Mesenchymal stem cell (in vitro differentiated cells and primary cell): ENCODE results near the gene GALNT10.

Experiments used
- DNase-seq: peaks from one replicate; pipeline ENCODE4 v3.0.0-alpha.2; 2013
- H2AFZ ChIP-seq: one replicate; pipeline ENCODE4 v1.6.1; 2013; ENCODE audit warnings: low read depth, mild to moderate bottlenecking, control low read depth, inconsistent platforms, low read length, moderate library complexity
- H2AK5ac ChIP-seq: 2 replicates; pipeline ENCODE4 v1.6.1; 2013; ENCODE audit warnings: low read length, moderate library complexity, mild to moderate bottlenecking, inconsistent platforms; ENCODE audit not compliant: severe bottlenecking
- H2BK120ac ChIP-seq: one replicate; pipeline ENCODE4 v1.6.1; 2013; ENCODE audit warnings: low read depth, mild to moderate bottlenecking, inconsistent platforms, low read length, moderate library complexity
- H2BK12ac ChIP-seq, 2 experiments: one replicate each; pipeline ENCODE4 v1.6.1; 2013; ENCODE audit warnings: inconsistent platforms in 2 of 2, low read length in 2 of 2, mild to moderate bottlenecking in 2 of 2, moderate library complexity in 2 of 2, control low read depth in 1 of 2
- H2BK15ac ChIP-seq: one replicate; pipeline ENCODE4 v1.6.1; 2013; ENCODE audit warnings: mild to moderate bottlenecking, low read depth, inconsistent platforms; ENCODE audit not compliant: poor library complexity, severe bottlenecking
- H2BK5ac ChIP-seq: 2 replicates; pipeline ENCODE4 v1.6.1; 2013; ENCODE audit warnings: low read depth, mild to moderate bottlenecking, low read length, control low read depth, inconsistent platforms; ENCODE audit not compliant: poor library complexity, severe bottlenecking
- H3K14ac ChIP-seq, 2 experiments: one replicate each; pipeline ENCODE4 v1.6.1; 2013; ENCODE audit warnings: inconsistent platforms in 2 of 2, low read length in 2 of 2, control low read depth in 1 of 2, mild to moderate bottlenecking in 1 of 2, moderate library complexity in 1 of 2
- H3K18ac ChIP-seq, 2 experiments: one replicate each; pipeline ENCODE4 v1.6.1; 2013; ENCODE audit warnings: inconsistent platforms in 2 of 2, low read length in 2 of 2, control low read depth in 1 of 2, low read depth in 1 of 2, mild to moderate bottlenecking in 1 of 2
- H3K23ac ChIP-seq, 2 experiments: one replicate each; pipeline ENCODE4 v1.6.1; 2013; ENCODE audit warnings: inconsistent platforms in 2 of 2, low read length in 2 of 2, mild to moderate bottlenecking in 2 of 2, moderate library complexity in 2 of 2, control low read depth in 1 of 2
- H3K27ac ChIP-seq: 2 replicates; pipeline ENCODE4 v1.5.1; 2013; ENCODE audit warnings: mild to moderate bottlenecking, moderate library complexity, low read length, control low read depth, inconsistent platforms; ENCODE audit not compliant: poor library complexity, severe bottlenecking
- H3K27me3 ChIP-seq, 2 experiments: 2 replicates each; pipeline versions ENCODE4 v1.6.1 to v1.7.0; 2013; ENCODE audit warnings: low read length in 2 of 2, mild to moderate bottlenecking in 2 of 2, moderate library complexity in 2 of 2, control low read depth in 1 of 2, inconsistent platforms in 1 of 2; ENCODE audit not compliant: control insufficient read depth in 1 of 2, insufficient read depth in 1 of 2
- H3K36me3 ChIP-seq, 2 experiments: 2 replicates each; pipeline versions ENCODE4 v1.6.1 to v1.7.0; 2013; ENCODE audit warnings: low read length in 2 of 2, control low read depth in 1 of 2, inconsistent platforms in 1 of 2, low read depth in 1 of 2, mild to moderate bottlenecking in 1 of 2; ENCODE audit not compliant: insufficient read depth in 2 of 2, control insufficient read depth in 1 of 2
- H3K4ac ChIP-seq, 2 experiments: one replicate each; pipeline ENCODE4 v1.6.1; 2013; ENCODE audit warnings: inconsistent platforms in 2 of 2, low read length in 2 of 2, mild to moderate bottlenecking in 2 of 2, moderate library complexity in 2 of 2, control low read depth in 1 of 2, low read depth in 1 of 2
- H3K4me1 ChIP-seq: 2 replicates; pipeline ENCODE4 v1.6.1; 2013; ENCODE audit warnings: low read depth, low read length, control low read depth; ENCODE audit not compliant: control insufficient read depth, insufficient read depth
- H3K4me2 ChIP-seq: 2 replicates; pipeline ENCODE4 v1.6.1; 2013; ENCODE audit warnings: low read length, mild to moderate bottlenecking, inconsistent platforms; ENCODE audit not compliant: poor library complexity, severe bottlenecking
- H3K4me3 ChIP-seq, 2 experiments: 2 replicates each; pipeline versions ENCODE4 v1.5.1 to v1.7.0; 2013; ENCODE audit warnings: low read length in 2 of 2, mild to moderate bottlenecking in 2 of 2, control low read depth in 1 of 2, low read depth in 1 of 2; ENCODE audit not compliant: insufficient read depth in 1 of 2
- H3K79me1 ChIP-seq: replicated peaks from 2 replicates; pipeline ENCODE4 v1.6.1; 2013; ENCODE audit warnings: mild to moderate bottlenecking, control low read depth, low read length, inconsistent platforms; ENCODE audit not compliant: poor library complexity, severe bottlenecking
- H3K9ac ChIP-seq: 2 replicates; pipeline ENCODE4 v1.7.0; 2013; ENCODE audit warnings: mild to moderate bottlenecking, low read length, moderate library complexity
- H3K9me3 ChIP-seq: 2 replicates; pipeline ENCODE4 v1.7.0; 2013; ENCODE audit warnings: mild to moderate bottlenecking, low read length; ENCODE audit not compliant: control insufficient read depth
- H4K8ac ChIP-seq: one replicate; pipeline ENCODE4 v1.6.1; 2013; ENCODE audit warnings: inconsistent platforms, mild to moderate bottlenecking, low read length, moderate library complexity
- H4K91ac ChIP-seq: one replicate; pipeline ENCODE4 v1.6.1; 2013; ENCODE audit warnings: mild to moderate bottlenecking, low read length, inconsistent platforms
- WGBS: methylation state at CpG from one replicate; pipeline ENCODE4 v1.1.7; 2013; ENCODE audit warnings: mixed read lengths; 5-methylcytosine and 5-hydroxymethylcytosine counted together

The GALNT10 gene

DNA sequence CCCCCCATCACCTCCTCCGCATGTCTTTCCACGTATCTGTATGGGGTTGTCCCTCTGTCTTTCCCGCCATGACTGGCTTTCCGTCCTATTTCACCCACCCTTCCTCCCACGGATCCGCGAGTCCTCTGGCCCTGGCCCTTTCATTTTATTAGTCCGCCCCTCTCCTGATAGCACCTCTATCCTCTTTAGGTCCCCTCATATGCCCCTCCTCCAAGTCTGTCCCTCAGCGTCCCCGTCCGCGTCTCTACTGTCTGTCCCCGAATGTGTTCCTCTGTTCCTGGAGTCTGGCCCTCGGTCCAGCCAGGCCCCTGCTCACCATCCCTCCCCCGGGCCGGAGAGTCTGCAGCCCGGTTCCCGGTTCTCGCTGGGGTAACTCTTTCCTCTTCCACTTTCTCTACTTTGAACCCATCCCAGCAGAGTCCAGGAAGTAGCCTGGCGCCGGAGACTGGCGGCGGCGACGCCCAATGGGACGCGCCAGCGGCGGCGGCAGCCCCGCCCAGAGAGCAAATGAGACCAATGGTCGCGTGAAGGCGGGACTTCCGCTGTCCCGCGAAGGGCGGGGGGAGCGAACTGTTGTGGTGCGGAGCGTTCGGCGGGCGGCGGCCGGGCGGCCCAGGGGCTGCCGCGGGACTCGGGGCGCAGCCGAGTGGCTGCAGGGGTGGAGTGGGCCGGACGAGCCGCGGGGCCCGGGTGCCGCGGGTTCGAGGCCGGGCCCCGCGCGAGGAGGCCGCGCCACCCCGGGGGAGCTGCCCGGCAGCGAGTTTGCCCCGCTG lies 255.1 kb downstream of the GALNT10 start, which contains the start of gene SAP30L:
Gene SAP30L, plus strand, starts transcription at position 576 of the 773 bp plus-strand sequence. CDS start 608 bp downstream, outside the sequence.
- H3K23ac ChIP-seq: peak within 1 kb of the TSS in 1 of 2 experiments; percentile 85
- peak within 1 kb of the TSS; percentile 42 for H2BK120ac ChIP-seq
- DNase-seq: peak; percentile 95
- H3K4me1 ChIP-seq: peaks cover 6% of the 10 kb centered on the region
- H2AK5ac ChIP-seq: no peak within 1 kb of the TSS
- H4K8ac ChIP-seq: peak within 1 kb of the TSS; percentile 76
- peak within 1 kb of the TSS; percentile 92 for H3K9ac ChIP-seq
- H3K27me3 ChIP-seq: no peaks in the 10 kb centered on the region
- peak within 1 kb of the TSS; percentile 94 for H3K4me2 ChIP-seq
- peak within 1 kb of the TSS; percentile 98 for H2AFZ ChIP-seq
- peak within 1 kb of the TSS; percentile 90 to 97 for H3K4me3 ChIP-seq
- H2BK15ac ChIP-seq: peak within 1 kb of the TSS; percentile 45
- H3K36me3 ChIP-seq: peaks cover 5 to 30% of the 10 kb centered on the region in 2 experiments
- H4K91ac ChIP-seq: peak within 1 kb of the TSS; percentile 43
- under 1% methylated on average over 52 of the region's 70 CpGs for WGBS
- H3K4ac ChIP-seq: peak within 1 kb of the TSS in 1 of 2 experiments; percentile 86
- H2BK12ac ChIP-seq: peak within 1 kb of the TSS; percentile 18 to 23
- H3K27ac ChIP-seq: peak within 1 kb of the TSS; percentile 69
- peak within 1 kb of the TSS; percentile 14 to 94 for H3K18ac ChIP-seq
- H2BK5ac ChIP-seq: peak within 1 kb of the TSS; percentile 51
- H3K9me3 ChIP-seq: no peaks in the 10 kb centered on the region
- H3K79me1 ChIP-seq: peaks cover 25% of the 10 kb centered on the region
- peak within 1 kb of the TSS in 1 of 2 experiments; percentile 87 for H3K14ac ChIP-seq

DNA sequence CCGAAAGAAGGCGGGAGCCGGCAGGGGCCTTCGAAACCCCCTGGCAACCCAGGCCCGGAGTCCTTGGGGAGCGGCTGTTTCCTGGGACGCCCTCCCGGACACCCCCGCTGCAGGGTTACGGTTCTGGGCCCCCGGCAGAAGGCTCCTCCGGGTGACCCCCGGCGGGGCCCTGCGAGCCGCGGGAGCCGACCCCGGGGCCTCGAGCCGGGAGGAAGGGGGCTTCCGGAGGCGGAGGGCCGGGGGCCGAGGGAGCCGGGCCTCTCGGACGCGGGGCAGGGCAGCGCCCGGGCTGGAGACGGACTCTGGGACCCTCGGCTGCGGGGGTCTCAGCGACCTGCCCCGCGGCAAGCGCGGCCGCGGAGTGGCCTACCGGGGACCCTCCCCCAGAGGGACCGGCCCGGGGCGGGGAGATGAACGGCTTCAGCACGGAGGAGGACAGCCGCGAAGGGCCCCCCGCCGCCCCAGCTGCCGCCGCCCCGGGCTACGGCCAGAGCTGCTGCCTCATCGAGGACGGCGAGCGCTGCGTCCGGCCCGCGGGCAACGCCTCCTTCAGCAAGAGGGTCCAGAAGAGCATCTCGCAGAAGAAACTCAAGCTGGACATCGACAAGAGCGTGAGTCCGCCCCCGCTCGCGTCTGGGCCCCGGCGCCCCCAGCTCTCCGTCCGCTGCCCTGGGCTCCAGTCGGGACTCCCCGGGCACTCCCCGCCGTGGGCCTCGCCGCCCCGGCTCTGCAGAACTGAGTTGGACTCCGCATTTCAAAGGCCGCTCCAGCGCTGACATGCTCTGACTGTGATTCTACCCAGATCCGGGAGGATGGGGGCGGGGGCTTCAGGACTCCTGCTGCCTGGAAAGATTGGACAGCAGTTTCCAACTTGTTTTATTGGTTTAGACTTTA lies 255.9 kb downstream of the GALNT10 start:
- H3K36me3 ChIP-seq: peaks cover 4 to 30% of the 10 kb centered on the region in 2 experiments
- no peak overlapping the region for H2BK12ac ChIP-seq
- peak overlapping the region; percentile 51 for H2BK5ac ChIP-seq
- peak overlapping the region; percentile 84 for H3K9ac ChIP-seq
- peaks cover 30% of the 10 kb centered on the region for H3K79me1 ChIP-seq
- peak overlapping the region in 1 of 2 experiments; percentile 59 for H3K4ac ChIP-seq
- peak; percentile 83 for DNase-seq
- H3K4me2 ChIP-seq: peak overlapping the region; percentile 81
- no peak overlapping the region for H4K8ac ChIP-seq
- peak overlapping the region; percentile 76 for H2AFZ ChIP-seq
- H3K4me1 ChIP-seq: peaks cover 6% of the 10 kb centered on the region
- H3K9me3 ChIP-seq: no peaks in the 10 kb centered on the region
- H3K23ac ChIP-seq: peak overlapping the region in 1 of 2 experiments; percentile 9
- H4K91ac ChIP-seq: no peak overlapping the region
- peak overlapping the region; percentile 45 for H2BK15ac ChIP-seq
- peak overlapping the region; percentile 42 for H2BK120ac ChIP-seq
- H2AK5ac ChIP-seq: no peak overlapping the region
- H3K27me3 ChIP-seq: no peaks in the 10 kb centered on the region
- peak overlapping the region in 1 of 2 experiments; percentile 63 for H3K18ac ChIP-seq
- H3K14ac ChIP-seq: no peak overlapping the region
- H3K4me3 ChIP-seq: peak overlapping the region; percentile 84 to 97
- 1% methylated on average over 66 of the region's 87 CpGs for WGBS
- peak overlapping the region; percentile 22 for H3K27ac ChIP-seq

DNA sequence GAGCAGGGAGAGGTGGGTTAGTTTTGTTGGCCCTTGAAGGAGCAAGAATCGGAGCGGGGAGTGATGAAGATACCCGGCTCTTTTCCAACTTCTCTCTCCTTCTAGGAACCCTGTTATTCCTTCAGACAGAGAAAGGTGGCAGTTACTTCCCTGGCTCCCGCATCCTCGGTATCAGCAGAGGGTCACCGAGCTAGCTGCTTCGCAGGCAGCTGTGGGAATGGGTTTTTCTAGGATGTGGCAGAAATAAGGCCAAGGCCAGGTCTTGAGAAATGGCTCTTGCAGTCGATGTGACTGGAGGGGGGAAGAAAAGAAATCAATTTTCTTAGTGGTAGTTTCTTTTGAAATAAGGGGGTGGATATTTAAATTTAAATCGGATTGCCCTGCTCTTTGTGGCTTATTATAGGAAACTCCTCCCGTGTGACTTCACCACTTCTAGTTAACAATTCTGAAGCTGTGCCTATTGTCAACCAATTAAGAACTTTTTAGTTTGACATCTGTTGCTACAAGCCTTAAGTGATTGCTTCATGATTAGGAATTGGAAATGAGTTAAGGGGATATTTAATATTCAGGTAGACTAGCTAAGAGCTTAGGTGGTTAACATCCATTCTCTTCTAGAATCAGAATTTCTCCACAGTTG lies 256.7 kb downstream of the GALNT10 start:
- no peak overlapping the region for H2BK120ac ChIP-seq
- no peak for DNase-seq
- H3K18ac ChIP-seq: no peak overlapping the region
- peaks cover 6% of the 10 kb centered on the region for H3K4me1 ChIP-seq
- H2AK5ac ChIP-seq: no peak overlapping the region
- no peak overlapping the region for H2AFZ ChIP-seq
- no peak overlapping the region for H2BK5ac ChIP-seq
- H3K23ac ChIP-seq: no peak overlapping the region
- H4K8ac ChIP-seq: no peak overlapping the region
- H2BK15ac ChIP-seq: no peak overlapping the region
- peaks cover 5 to 30% of the 10 kb centered on the region in 2 experiments for H3K36me3 ChIP-seq
- H3K9ac ChIP-seq: peak overlapping the region; percentile 84
- peaks cover 32% of the 10 kb centered on the region for H3K79me1 ChIP-seq
- no peak overlapping the region for H4K91ac ChIP-seq
- H3K27me3 ChIP-seq: no peaks in the 10 kb centered on the region
- no peak overlapping the region for H3K4ac ChIP-seq
- H2BK12ac ChIP-seq: no peak overlapping the region
- WGBS: 4% methylated on average over 9 of the region's 10 CpGs
- H3K27ac ChIP-seq: peak overlapping the region; percentile 22
- no peaks in the 10 kb centered on the region for H3K9me3 ChIP-seq
- peak overlapping the region; percentile 81 for H3K4me2 ChIP-seq
- no peak overlapping the region for H3K14ac ChIP-seq
- H3K4me3 ChIP-seq: peak overlapping the region; percentile 84 to 97
